ENCODE data around the gene APLP1. TPM values are rescaled to one million over a fixed set of nuclear protein-coding genes. Genes with fewer than 3 reads are reported as not detected.

The APLP1 gene
- polyA plus RNA-seq, 1 experiment: 11.4 TPM

GRCh38 chr19:35860818-35861639, 7.3 kb upstream of the APLP1 start:
- Histone ChIP-seq H3K4me3 (ENCODE audit: low read depth, low read length) (no peak overlapping the region), H3K27me3 (ENCODE audit: control insufficient read depth, insufficient read depth, low read length) (peaks cover 42% of the 10 kb centered on the region), H3K36me3 (ENCODE audit: control insufficient read depth, insufficient read depth, low read length) (no peaks in the 10 kb centered on the region)
- POLR2A ChIA-PET: no interaction called here
- DNase-seq (ENCODE audit: low read depth): no peak
- TF ChIP-seq CTCF (IDR thresholded peaks at IDR 0.05; ENCODE audit: insufficient read depth, low read depth, low read length): no peak
- CTCF ChIA-PET: interaction anchor here (0.8 to 1.0 kb wide), 3 partner anchors 9 to 70 kb away, joined by 3 read pairs; no protein-coding TSS in a partner anchor

DNA sequence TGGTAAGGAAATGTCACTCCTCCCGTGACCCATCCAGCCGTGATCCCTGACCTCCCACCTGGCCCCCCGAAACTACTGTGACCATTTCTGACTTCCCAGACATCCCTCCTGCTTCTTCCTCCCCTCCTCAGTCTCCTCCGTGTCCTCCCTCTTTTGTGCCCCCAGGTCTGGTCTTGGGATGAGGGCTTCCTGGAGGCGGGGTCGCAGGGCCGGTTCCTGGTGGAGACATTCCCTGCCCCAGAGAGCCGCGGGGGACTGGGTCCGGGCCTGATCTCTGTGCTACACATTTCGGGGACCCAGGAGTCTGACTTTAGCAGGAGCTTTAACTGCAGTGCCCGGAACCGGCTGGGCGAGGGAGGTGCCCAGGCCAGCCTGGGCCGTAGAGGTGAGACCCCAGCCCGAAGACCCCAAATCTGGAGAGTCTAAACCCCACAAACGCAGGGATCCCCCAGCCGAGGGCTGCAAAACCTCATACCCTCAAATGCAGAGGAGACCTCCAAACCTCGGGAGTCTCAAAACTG, 6.7 kb upstream of the APLP1 start:
- H3K36me3 ChIP-seq (ENCODE audit: control insufficient read depth, insufficient read depth, low read length): no peaks in the 10 kb centered on the region
- ChIA-PET CTCF (interaction anchor here (1.0 kb wide), 1 partner anchor 28 kb away, joined by 3 read pairs; no protein-coding TSS in a partner anchor), POLR2A (no interaction called here)
- peaks cover 38% of the 10 kb centered on the region for H3K27me3 ChIP-seq (ENCODE audit: control insufficient read depth, insufficient read depth, low read length)
- no peak for DNase-seq (ENCODE audit: low read depth)
- H3K4me3 ChIP-seq (ENCODE audit: low read depth, low read length): no peak overlapping the region
- TF ChIP-seq CTCF (IDR thresholded peaks at IDR 0.05; ENCODE audit: insufficient read depth, low read depth, low read length): no peak

GRCh38 chr19:35862528-35862927, 5.8 kb upstream of the APLP1 start:
- Histone ChIP-seq H3K4me3 (ENCODE audit: low read depth, low read length) (no peak overlapping the region), H3K27me3 (ENCODE audit: control insufficient read depth, insufficient read depth, low read length) (peaks cover 34% of the 10 kb centered on the region), H3K36me3 (ENCODE audit: control insufficient read depth, insufficient read depth, low read length) (no peaks in the 10 kb centered on the region)
- DNase-seq (ENCODE audit: low read depth): no peak
- POLR2A ChIA-PET: no interaction called here
- CTCF ChIA-PET: no interaction called here
- no peak for TF ChIP-seq CTCF (IDR thresholded peaks at IDR 0.05; ENCODE audit: insufficient read depth, low read depth, low read length)

- ChIA-PET POLR2A (no interaction called here), CTCF (no interaction called here)
- peaks cover 35% of the 10 kb centered on the region for H3K27me3 ChIP-seq (ENCODE audit: control insufficient read depth, insufficient read depth, low read length)
- no peaks in the 10 kb centered on the region for H3K36me3 ChIP-seq (ENCODE audit: control insufficient read depth, insufficient read depth, low read length)
- no peak overlapping the region for H3K4me3 ChIP-seq (ENCODE audit: low read depth, low read length)
- DNase-seq (ENCODE audit: low read depth): no peak
- no peak for TF ChIP-seq CTCF (IDR thresholded peaks at IDR 0.05; ENCODE audit: insufficient read depth, low read depth, low read length)
Measured at GRCh38 chr19:35863018-35863417, 5.4 kb upstream of the APLP1 start.

GRCh38 chr19:35868823-35869326, 501 bp downstream of the APLP1 start:
- DNase-seq (ENCODE audit: low read depth): no peak
- H3K27me3 ChIP-seq (ENCODE audit: control insufficient read depth, insufficient read depth, low read length): peaks cover 6% of the 10 kb centered on the region; the same call in 1 of the 2 replicates
- no peak for TF ChIP-seq CTCF (IDR thresholded peaks at IDR 0.05; ENCODE audit: insufficient read depth, low read depth, low read length)
- peak overlapping the region; percentile 33 for H3K4me3 ChIP-seq (ENCODE audit: low read depth, low read length)
- no peaks in the 10 kb centered on the region for H3K36me3 ChIP-seq (ENCODE audit: control insufficient read depth, insufficient read depth, low read length)
- CTCF ChIA-PET: interaction anchor here (1.4 kb wide), 1 partner anchor 11 kb away, joined by 6 read pairs; no protein-coding TSS in a partner anchor
- POLR2A ChIA-PET: no interaction called here

All from BJ (cell line).